ENCODE results near the gene PLEKHA6.

DNA sequence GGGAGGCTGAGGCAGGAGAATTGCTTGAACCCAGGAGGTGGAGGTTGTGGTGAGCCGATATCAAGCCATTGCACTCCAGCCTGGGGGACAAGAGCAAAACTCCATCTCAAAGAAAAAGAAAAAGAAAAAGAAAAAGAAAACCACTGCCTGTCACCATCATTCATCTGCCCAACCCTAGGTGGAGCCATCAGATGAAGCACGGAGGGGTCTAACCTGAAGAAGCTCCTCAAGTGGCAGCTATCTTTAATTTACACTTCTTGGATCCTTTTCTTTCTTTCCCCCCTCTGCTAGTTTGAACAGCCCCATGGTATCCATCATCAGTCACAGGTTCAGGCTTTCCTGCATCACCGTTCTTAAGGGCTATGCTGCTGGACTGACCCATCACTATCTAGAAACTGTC lies 57.0 kb downstream of the PLEKHA6 start:
- TF ChIP-seq POLR2A (IDR thresholded peaks at IDR 0.05), result no peak
- TF ChIP-seq, protein P1, sequence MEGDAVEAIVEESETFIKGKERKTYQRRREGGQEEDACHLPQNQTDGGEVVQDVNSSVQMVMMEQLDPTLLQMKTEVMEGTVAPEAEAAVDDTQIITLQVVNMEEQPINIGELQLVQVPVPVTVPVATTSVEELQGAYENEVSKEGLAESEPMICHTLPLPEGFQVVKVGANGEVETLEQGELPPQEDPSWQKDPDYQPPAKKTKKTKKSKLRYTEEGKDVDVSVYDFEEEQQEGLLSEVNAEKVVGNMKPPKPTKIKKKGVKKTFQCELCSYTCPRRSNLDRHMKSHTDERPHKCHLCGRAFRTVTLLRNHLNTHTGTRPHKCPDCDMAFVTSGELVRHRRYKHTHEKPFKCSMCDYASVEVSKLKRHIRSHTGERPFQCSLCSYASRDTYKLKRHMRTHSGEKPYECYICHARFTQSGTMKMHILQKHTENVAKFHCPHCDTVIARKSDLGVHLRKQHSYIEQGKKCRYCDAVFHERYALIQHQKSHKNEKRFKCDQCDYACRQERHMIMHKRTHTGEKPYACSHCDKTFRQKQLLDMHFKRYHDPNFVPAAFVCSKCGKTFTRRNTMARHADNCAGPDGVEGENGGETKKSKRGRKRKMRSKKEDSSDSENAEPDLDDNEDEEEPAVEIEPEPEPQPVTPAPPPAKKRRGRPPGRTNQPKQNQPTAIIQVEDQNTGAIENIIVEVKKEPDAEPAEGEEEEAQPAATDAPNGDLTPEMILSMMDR (IDR thresholded peaks at IDR 0.05), result no peak
- TF ChIP-seq EP300 (IDR thresholded peaks at IDR 0.05), result no peak
- TF ChIP-seq POLR2AphosphoS5 (IDR thresholded peaks at IDR 0.05), result no peak
